Left renal pelvis (tissue), 4 donors: ENCODE measurements around the gene TMEM141. TPM values are rescaled to one million over a fixed set of nuclear protein-coding genes. Genes with fewer than 3 reads are reported as not detected.
"Not testable (repeated sequence)": the region's sequence is repeated elsewhere in the genome, so short reads cannot be mapped to it uniquely, and the experiment has no call there.

Source experiments
- DNase-seq, 4 donors: peaks; one replicate each; pipeline ENCODE4 v3.0.0-alpha.2; 2013; ENCODE audit warnings: low read depth in 4 of 4, low spot score in 3 of 4
- polyA plus RNA-seq, 4 donors: library from polyadenylated mRNA; unstranded; fragments of 120-200 nt; gene quantifications; one replicate each; pipeline ENCODE4 v1.2.1, GENCODE V29; 2013; ENCODE audit not compliant: insufficient read length in 4 of 4

The TMEM141 gene
- polyA plus RNA-seq, 4 donors, result 35.6 to 86.2 (median 64.2) TPM

GRCh38 chr9:136842380-136842948, 51.3 kb downstream of the TMEM141 start, which contains the start of gene AJM1:
AJM1 (plus strand) TSS chr9:136842478; CDS start chr9:136844415, 1,937 bp downstream.
- not testable (repeated sequence) for DNase-seq

Other genes starting within 250 kb of the TMEM141 start
- gene NOTCH1, start 245.3 kb upstream of the TMEM141 start, polyA plus RNA-seq, result 10 to 100 TPM; 15.8 to 39.3 (median 25.7) TPM
- 10 to 100 TPM; 29.0 to 79.5 (median 44.5) TPM for gene EGFL7, start 128.4 kb upstream of the TMEM141 start, polyA plus RNA-seq
- gene AGPAT2, start 103.9 kb upstream of the TMEM141 start, polyA plus RNA-seq, result 10 to 100 TPM; 15.3 to 53.8 (median 36.4) TPM
- 10 to 100 TPM; 23.3 to 40.4 (median 27.4) TPM for gene DIPK1B, start 78.8 kb upstream of the TMEM141 start, polyA plus RNA-seq
- 1 to 10 TPM in 2 of 4 donors, under 1 TPM in 2; 0.18 to 2.1 (median 0.90) TPM for gene LCN10, start 48.4 kb upstream of the TMEM141 start, polyA plus RNA-seq
- not detected for gene LCN6, start 42.8 kb upstream of the TMEM141 start, polyA plus RNA-seq
- under 1 TPM; 0.10 to 0.50 (median 0.20) TPM for gene LCN8, start 33.1 kb upstream of the TMEM141 start, polyA plus RNA-seq
- gene LCN15, start 26.8 kb upstream of the TMEM141 start, polyA plus RNA-seq, result under 1 TPM in 3 of 4 donors, not detected in 1; 0.06 to 0.14 (median 0.07) TPM
- 1 to 10 TPM; 2.5 to 6.5 (median 4.9) TPM for gene CCDC183, start 5.0 kb downstream of the TMEM141 start, polyA plus RNA-seq
- 10 to 100 TPM; 39.9 to 78.9 (median 60.1) TPM for gene RABL6, start 16.6 kb downstream of the TMEM141 start, polyA plus RNA-seq
- 1 to 10 TPM in 2 of 4 donors, under 1 TPM in 2; 0.46 to 1.7 (median 0.97) TPM for gene AJM1, start 51.1 kb downstream of the TMEM141 start, polyA plus RNA-seq
- gene PHPT1, start 58.1 kb downstream of the TMEM141 start, polyA plus RNA-seq, result 100 to 1,000 TPM in 1 of 4 donors, 10 to 100 TPM in 3; 71.8 to 120 (median 83.5) TPM
- 10 to 100 TPM in 1 of 4 donors, 1 to 10 TPM in 3; 4.7 to 11.6 (median 6.3) TPM for gene MAMDC4, start 61.0 kb downstream of the TMEM141 start, polyA plus RNA-seq
- gene EDF1, start 75.0 kb downstream of the TMEM141 start, polyA plus RNA-seq, result 100 to 1,000 TPM; 266 to 396 (median 335) TPM
- gene TRAF2, start 95.2 kb downstream of the TMEM141 start, polyA plus RNA-seq, result 10 to 100 TPM in 3 of 4 donors, 1 to 10 TPM in 1; 6.4 to 16.3 (median 13.3) TPM
- gene FBXW5, start 153.4 kb downstream of the TMEM141 start, polyA plus RNA-seq, result 10 to 100 TPM; 34.7 to 67.2 (median 37.2) TPM
- 1 to 10 TPM in 1 of 4 donors, under 1 TPM in 3; 0.26 to 1.1 (median 0.52) TPM for gene C8G, start 153.9 kb downstream of the TMEM141 start, polyA plus RNA-seq
- gene LCN12, start 160.9 kb downstream of the TMEM141 start, polyA plus RNA-seq, result 10 to 100 TPM in 3 of 4 donors, 1 to 10 TPM in 1; 1.4 to 54.6 (median 23.8) TPM
- gene PTGDS, start 186.2 kb downstream of the TMEM141 start, polyA plus RNA-seq, result 10 to 100 TPM in 3 of 4 donors, 1 to 10 TPM in 1; 3.8 to 66.7 (median 27.7) TPM
- under 1 TPM in 3 of 4 donors, not detected in 1; 0.11 to 0.45 (median 0.13) TPM for gene LCNL1, start 191.6 kb downstream of the TMEM141 start, polyA plus RNA-seq
- gene PAXX, start 201.1 kb downstream of the TMEM141 start, polyA plus RNA-seq, result 10 to 100 TPM; 22.4 to 46.5 (median 28.3) TPM
- gene CLIC3, start 205.2 kb downstream of the TMEM141 start, polyA plus RNA-seq, result 1 to 10 TPM in 1 of 4 donors, under 1 TPM in 3; 0.34 to 1.4 (median 0.57) TPM
- 10 to 100 TPM; 18.7 to 52.8 (median 39.7) TPM for gene ABCA2, start 236.9 kb downstream of the TMEM141 start, polyA plus RNA-seq
- gene FUT7, start 240.7 kb downstream of the TMEM141 start, polyA plus RNA-seq, result not detected